Inflammatory macrophage treated with lipopolysaccharide for 1 hour (primary cell): ENCODE results near the gene TBC1D3I.

Experiments used
- DNase-seq, 2 donors: peaks; one replicate each; pipeline ENCODE4 v3.0.0-alpha.2; 2020 to 2022

Gene TBC1D3I

DNA sequence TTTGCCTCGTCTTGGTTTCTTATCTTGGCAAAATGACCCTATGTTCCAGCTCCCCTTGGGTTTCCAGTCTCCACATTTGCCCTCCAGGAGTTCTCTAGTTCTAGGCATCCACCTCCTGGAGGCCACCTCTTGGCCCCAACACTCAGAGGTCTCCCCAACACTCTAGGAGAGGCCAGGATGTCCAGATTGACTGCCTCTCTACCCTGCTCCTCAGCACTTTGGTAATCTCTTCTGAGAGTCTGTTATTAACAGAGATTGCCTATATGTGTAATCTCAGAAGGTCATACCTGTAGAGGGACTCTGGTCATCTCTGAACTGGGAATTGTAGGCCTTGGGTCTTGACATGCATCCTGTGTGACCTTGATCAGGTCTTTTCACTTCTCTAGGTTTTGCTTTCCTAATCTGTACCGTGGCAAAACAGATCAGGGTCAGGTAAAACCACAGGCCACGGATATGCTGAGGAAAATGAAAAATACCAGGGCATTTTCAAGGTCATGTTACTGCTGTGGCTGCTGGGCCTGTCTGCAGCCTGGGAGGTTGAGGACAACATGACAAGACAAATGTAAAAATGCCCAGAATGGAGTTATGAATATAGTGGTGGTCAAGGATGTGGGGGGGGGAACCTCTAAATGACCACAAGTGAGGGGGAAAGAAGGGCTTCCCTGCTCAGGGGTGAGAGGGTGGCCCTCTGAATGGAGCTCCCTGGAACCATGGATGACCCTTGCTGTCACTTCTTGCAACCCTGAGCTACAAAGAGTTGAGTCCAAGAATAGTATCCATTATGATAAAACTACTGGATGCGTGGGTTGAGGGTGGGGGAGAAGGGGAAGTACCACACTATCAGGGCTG is 58.5 kb downstream of the TBC1D3I start:
- DNase-seq, result peak in 1 of 2 donors; percentile 56

DNA sequence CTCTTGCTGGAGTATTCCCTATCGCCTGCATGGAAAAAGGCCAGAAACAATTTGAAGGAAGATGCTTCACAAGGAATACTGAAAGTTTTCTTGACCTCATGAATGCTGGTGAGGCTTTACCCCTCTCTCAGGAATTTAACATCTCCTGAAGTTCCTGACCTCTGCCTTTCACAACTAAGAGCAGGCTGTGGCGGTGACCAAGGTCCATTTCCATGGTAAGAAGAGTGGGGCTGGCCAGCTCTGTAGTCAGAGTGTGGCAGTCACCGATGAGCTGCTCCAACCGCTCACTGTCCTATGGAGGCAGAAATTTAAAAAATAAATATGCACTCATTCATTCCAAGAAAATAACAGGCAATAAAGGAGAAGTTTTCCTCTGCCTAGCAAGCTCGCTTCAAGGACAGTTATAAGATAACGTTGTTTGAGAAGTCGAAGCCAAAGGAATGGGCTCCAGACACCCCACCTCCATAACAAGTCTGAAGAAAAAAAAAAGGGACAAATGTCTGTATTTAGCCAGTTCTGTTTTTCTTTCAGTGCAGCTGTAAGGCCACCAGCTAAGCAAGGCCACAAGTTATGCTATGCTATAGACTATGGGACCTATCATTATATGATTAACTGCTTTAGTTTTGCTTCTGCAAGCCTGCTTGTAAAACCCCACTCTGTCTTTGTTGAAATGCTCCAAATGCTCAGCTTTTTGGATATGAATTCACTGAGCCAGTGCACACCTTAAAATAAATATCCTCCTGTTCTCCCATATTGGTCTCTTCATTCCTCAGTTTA is 59.5 kb downstream of the TBC1D3I start:
- DNase-seq, result no peak
